ENCODE measurements around the gene OR51V1.
"Not testable (repeated sequence)": the region's sequence is repeated elsewhere in the genome, so short reads cannot be mapped to it uniquely, and the experiment has no call there.

DNA sequence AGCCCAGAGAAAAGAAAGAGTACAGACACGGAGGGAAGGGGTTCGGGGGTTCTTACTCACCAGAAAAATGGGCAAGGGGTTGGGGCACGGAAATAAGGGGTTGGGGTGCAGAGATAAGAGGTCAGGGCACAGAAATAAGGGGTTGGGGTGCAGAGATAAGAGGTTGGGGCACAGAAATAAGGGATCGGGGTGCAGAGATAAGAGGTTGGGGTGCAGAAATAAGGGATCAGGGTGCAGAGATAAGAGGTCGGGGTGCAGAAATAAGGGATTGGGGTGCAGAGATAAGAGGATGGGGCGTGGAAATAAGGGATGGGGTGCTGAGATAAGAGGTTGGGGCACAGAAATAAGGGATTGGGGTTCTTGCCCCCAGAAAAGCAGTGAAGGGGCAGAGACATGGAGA lies 35.7 kb downstream of the OR51V1 start:
- not testable (repeated sequence) for TF ChIP-seq CTCF, POLR2A (IDR thresholded peaks at IDR 0.05)
